ENCODE results near the gene DPM3.
A peak's percentile ranks its signal among the peaks of the same experiment; 100 is the strongest.

Gene DPM3

DNA sequence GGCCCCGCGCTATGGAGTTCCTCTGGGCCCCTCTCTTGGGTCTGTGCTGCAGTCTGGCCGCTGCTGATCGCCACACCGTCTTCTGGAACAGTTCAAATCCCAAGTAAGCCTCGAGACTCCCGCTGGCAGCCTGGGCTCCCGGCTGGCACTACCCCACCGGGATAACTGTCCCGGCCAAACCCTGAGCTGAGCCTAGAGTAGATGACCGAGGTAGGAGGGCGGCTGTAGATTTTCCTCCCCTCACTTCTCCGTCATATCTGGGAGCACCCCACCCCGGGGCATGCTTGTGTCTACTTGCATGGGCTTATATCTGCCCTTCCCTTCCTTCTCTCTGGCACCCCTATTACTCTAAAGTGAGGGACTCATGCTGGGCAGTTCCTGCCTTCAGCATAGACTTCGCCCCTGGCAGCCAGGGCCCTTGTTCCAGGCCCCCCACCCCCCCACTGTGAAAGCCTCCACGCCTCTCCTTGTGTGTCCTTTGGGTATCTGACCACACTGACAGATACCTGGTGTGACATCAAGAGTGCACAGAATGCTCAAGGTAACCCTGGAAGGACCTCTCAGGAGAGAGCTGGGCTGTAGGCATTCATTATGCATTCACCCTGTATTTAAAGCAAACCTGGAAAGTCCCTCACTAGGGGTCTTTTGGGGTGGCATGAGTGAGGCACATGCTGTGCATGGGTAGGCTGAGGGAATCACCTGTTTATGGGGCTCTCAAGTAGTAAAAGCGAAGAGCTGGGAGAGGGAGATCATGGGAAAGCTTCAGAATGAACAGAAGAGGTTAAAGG is 12.2 kb downstream of the DPM3 start:
- H3K4me3 ChIP-seq (replicated peaks; ENCODE audit: low read depth, low read length) = peak overlapping the region; percentile 77
- TF ChIP-seq, protein P1, sequence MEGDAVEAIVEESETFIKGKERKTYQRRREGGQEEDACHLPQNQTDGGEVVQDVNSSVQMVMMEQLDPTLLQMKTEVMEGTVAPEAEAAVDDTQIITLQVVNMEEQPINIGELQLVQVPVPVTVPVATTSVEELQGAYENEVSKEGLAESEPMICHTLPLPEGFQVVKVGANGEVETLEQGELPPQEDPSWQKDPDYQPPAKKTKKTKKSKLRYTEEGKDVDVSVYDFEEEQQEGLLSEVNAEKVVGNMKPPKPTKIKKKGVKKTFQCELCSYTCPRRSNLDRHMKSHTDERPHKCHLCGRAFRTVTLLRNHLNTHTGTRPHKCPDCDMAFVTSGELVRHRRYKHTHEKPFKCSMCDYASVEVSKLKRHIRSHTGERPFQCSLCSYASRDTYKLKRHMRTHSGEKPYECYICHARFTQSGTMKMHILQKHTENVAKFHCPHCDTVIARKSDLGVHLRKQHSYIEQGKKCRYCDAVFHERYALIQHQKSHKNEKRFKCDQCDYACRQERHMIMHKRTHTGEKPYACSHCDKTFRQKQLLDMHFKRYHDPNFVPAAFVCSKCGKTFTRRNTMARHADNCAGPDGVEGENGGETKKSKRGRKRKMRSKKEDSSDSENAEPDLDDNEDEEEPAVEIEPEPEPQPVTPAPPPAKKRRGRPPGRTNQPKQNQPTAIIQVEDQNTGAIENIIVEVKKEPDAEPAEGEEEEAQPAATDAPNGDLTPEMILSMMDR (IDR thresholded peaks at IDR 0.05; ENCODE audit: low read length, missing control alignments) = no peak
- no peak for DNase-seq (ENCODE audit: low read depth)

DNA sequence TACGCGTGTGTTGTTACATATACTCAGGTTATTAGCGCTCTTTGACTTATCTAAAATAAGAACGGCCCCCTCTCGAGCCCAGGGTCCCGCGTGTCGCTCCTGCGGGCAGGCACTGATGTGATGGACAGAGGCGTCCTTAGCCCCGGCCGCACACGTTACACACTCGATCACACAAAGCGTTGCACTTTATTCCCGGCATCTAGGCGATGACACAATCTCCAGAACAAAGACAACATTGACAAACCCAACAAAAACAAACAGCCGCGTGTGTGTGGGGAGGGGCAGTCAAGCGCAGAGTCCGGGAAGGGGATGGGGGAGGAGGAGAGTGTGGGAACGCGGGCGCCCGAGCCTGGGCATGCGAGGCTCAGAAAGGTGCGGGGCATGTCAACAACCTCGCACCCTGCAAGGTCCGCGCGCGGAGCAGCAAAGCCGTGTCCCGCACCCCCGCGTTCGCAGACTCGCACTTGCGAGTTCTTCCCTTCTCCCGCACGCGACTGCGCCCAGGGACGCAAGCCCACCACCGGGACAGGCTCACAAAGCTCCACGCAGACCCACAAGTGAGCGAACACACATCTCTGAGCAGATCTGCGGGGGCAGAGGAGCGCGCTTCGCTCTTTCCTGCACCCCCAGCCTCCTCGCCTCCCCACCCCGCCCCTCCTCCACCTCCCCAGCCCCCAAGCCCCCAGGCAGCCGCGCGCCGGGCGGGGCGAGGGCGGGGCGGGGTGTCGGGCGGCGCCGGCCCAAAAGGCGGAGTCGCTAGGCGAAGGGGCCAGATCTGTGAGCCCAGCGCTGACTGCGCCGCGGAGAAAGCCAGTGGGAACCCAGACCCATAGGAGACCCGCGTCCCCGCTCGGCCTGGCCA is 13.0 kb downstream of the DPM3 start, which contains the start of gene EFNA1:
Gene EFNA1, plus strand, starts transcription at position 772 of the 862 bp plus-strand sequence. CDS start 102 bp downstream, outside the sequence.
- peak; percentile 89 for DNase-seq (ENCODE audit: low read depth)
- TF ChIP-seq, protein P1 (IDR thresholded peaks at IDR 0.05; ENCODE audit: low read length, missing control alignments) = no peak
- peak within 1 kb of the TSS; percentile 77 for H3K4me3 ChIP-seq (replicated peaks; ENCODE audit: low read depth, low read length)

DNA sequence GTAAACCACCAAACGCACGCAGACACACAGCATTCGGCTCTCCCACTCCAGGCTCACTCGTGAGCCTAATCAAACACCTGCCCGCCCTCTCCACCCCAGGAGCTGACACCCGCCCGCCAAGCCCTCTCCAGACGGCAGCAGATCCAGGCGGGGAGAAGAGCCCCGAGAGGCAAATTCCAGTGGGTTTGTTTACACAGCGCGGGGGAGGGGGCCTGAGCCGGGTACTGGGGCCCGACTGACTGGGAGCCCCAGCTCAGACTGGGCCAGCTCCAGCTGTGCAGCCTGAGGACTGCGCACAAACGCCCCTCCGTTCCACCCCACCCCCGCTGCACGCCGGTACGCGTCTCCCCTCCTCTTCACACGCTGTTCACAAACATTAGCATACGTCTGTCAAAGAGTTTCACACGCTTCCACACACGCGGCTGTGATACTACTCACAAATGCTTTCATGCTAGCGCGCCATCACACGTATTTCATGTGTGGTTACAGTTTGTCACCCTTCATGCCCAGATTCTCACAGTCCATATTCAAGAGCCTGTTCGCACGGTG is 13.7 kb downstream of the DPM3 start:
- TF ChIP-seq, protein P1 (IDR thresholded peaks at IDR 0.05; ENCODE audit: low read length, missing control alignments) = no peak
- DNase-seq (ENCODE audit: low read depth) = no peak
- H3K4me3 ChIP-seq (replicated peaks; ENCODE audit: low read depth, low read length) = peak overlapping the region; percentile 77

DNA sequence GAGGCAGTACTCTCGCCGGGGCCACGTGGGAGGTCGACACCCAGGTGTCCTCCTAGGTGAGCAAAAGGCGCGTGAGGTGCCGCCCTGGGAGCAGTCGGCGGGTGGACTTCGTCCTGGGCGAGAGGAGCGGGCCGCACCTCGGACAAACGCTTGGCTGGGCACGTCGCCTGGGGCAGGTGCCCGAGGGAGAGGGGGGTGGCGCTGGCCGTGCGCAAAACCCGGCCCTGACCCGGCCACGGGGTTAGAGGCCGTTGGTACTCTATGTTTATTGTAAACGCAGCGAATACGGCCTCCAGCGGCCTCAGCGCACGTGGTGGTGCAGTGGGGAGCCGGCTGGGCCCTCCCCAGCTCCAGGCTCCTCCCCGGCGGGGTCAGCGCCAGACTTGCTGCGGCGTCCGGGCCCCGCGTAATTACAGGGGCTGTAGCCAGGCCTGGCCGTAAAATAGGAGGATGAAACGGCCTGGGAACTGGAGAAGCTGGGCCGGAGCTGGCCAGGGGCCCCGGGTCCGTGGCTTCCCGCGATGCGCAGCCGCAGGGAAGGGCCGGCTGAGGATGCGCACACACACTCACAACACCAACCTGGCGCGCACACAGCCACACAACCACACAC is 14.3 kb downstream of the DPM3 start:
- H3K4me3 ChIP-seq (replicated peaks; ENCODE audit: low read depth, low read length) = peak overlapping the region; percentile 19
- DNase-seq (ENCODE audit: low read depth) = peak; percentile 48
- TF ChIP-seq, protein P1 (IDR thresholded peaks at IDR 0.05; ENCODE audit: low read length, missing control alignments) = no peak

DNA sequence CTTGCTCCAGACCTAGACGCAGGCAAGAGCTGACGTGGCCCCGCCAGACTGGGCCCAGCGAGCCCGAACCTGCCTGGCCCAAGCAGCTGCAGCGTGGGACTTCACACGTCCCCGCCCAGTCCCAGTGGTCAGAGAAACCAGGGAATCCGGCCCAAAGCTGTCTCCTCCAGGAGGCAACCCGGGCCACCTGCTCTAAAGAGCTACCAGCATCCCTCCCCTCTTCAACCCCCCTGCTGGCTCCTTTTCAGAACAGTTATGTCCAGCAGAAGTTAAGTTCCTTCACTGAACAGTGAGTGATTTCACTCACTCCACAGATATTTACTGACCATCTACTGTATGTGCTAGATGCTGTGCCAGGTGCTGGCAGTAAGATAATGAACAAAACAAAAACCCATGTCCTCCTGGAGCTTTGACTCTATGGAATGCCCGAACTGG is 14.8 kb downstream of the DPM3 start:
- TF ChIP-seq, protein P1 (IDR thresholded peaks at IDR 0.05; ENCODE audit: low read length, missing control alignments) = no peak
- no peak overlapping the region for H3K4me3 ChIP-seq (replicated peaks; ENCODE audit: low read depth, low read length)
- no peak for DNase-seq (ENCODE audit: low read depth)

All from fibroblast of pulmonary artery (primary cell).